ENCODE results near the gene NFYA. TPM values are rescaled to one million over a fixed set of nuclear protein-coding genes. Genes with fewer than 3 reads are reported as not detected.
A peak's percentile ranks its signal among the peaks of the same experiment; 100 is the strongest.

Gene NFYA
- total RNA-seq, 1 donor from 2014 or later: 27.8 TPM

- H3K27me3 Mint-ChIP-seq (ENCODE audit: low read depth, unreplicated experiment): no peaks in the 10 kb centered on the region
- peaks cover 19% of the 10 kb centered on the region for H3K36me3 Mint-ChIP-seq (ENCODE audit: low read depth, unreplicated experiment)
- H3K9ac ChIP-seq (ENCODE audit: low read length): no peak overlapping the region
- H3K4me1 Mint-ChIP-seq (ENCODE audit: low read depth, unreplicated experiment): peaks cover 6% of the 10 kb centered on the region
- peaks cover 3% of the 10 kb centered on the region for H3K79me2 ChIP-seq (ENCODE audit: insufficient read depth, low read length)
- H3K4me2 ChIP-seq (ENCODE audit: low read length): no peak overlapping the region
- no peak overlapping the region for H2AFZ ChIP-seq (ENCODE audit: low read depth, low read length)
- H3K27ac ChIP-seq (ENCODE audit: low read depth, low read length): no peak overlapping the region
- no peak overlapping the region for H3K27ac Mint-ChIP-seq (ENCODE audit: unreplicated experiment)
- no peaks in the 10 kb centered on the region for H3K9me3 Mint-ChIP-seq (ENCODE audit: unreplicated experiment)
- FAIRE-seq (no peak), DNase-seq (ENCODE audit: low read depth) (no peak)
- H4K20me1 ChIP-seq (ENCODE audit: insufficient read depth, low read length): peaks cover 17% of the 10 kb centered on the region
- H3K4me1 ChIP-seq (ENCODE audit: insufficient read depth, low read length): peaks cover 12% of the 10 kb centered on the region
- TF ChIP-seq EZH2 (IDR thresholded peaks at IDR 0.05; ENCODE audit: insufficient read depth, low read length): no peak
- TF ChIP-seq CTCF (IDR thresholded peaks at IDR 0.05; ENCODE audit: insufficient read depth, low read depth, low read length): peak; percentile 29
- H3K4me3 Mint-ChIP-seq (ENCODE audit: unreplicated experiment): no peak overlapping the region
- H3K9me3 ChIP-seq (ENCODE audit: insufficient read depth, low read depth, low read length): no peaks in the 10 kb centered on the region
- H3K36me3 ChIP-seq (ENCODE audit: insufficient read depth, low read length): peaks cover 66% of the 10 kb centered on the region
- no peaks in the 10 kb centered on the region for H3K27me3 ChIP-seq (ENCODE audit: insufficient read depth, low read length)
- H3K4me3 ChIP-seq (ENCODE audit: insufficient read depth, low read depth, low read length): no peak overlapping the region
These were observed 19.8 kb downstream of the NFYA start for GRCh38 chr6:41092421-41093140.

GRCh38 chr6:41093729-41094128 lies 21.0 kb downstream of the NFYA start:
- DNase-seq (ENCODE audit: low read depth): no peak

More at GRCh38 chr6:41093729-41094128, 21.0 kb downstream of the NFYA start:
- Histone ChIP-seq H3K4me1 (ENCODE audit: insufficient read depth, low read length) (peaks cover 23% of the 10 kb centered on the region), H4K20me1 (ENCODE audit: insufficient read depth, low read length) (peaks cover 24% of the 10 kb centered on the region), H3K4me3 (ENCODE audit: insufficient read depth, low read depth, low read length) (no peak overlapping the region), H3K4me2 (ENCODE audit: low read length) (no peak overlapping the region), H2AFZ (ENCODE audit: low read depth, low read length) (no peak overlapping the region), H3K27me3 (ENCODE audit: insufficient read depth, low read length) (no peaks in the 10 kb centered on the region), H3K79me2 (ENCODE audit: insufficient read depth, low read length) (no peaks in the 10 kb centered on the region), H3K36me3 (ENCODE audit: insufficient read depth, low read length) (peaks cover 66% of the 10 kb centered on the region), H3K27ac (ENCODE audit: low read depth, low read length) (no peak overlapping the region), H3K9ac (ENCODE audit: low read length) (no peak overlapping the region), H3K9me3 (ENCODE audit: insufficient read depth, low read depth, low read length) (no peaks in the 10 kb centered on the region)
- H3K36me3 Mint-ChIP-seq (ENCODE audit: low read depth, unreplicated experiment): peaks cover 21% of the 10 kb centered on the region
- H3K9me3 Mint-ChIP-seq (ENCODE audit: unreplicated experiment): no peaks in the 10 kb centered on the region
- TF ChIP-seq CTCF (IDR thresholded peaks at IDR 0.05; ENCODE audit: insufficient read depth, low read depth, low read length) (no peak), EZH2 (IDR thresholded peaks at IDR 0.05; ENCODE audit: insufficient read depth, low read length) (no peak)
- H3K27ac Mint-ChIP-seq (ENCODE audit: unreplicated experiment): peak overlapping the region; percentile 55
- no peak overlapping the region for H3K4me3 Mint-ChIP-seq (ENCODE audit: unreplicated experiment)
- H3K27me3 Mint-ChIP-seq (ENCODE audit: low read depth, unreplicated experiment): no peaks in the 10 kb centered on the region
- no peak for FAIRE-seq
- H3K4me1 Mint-ChIP-seq (ENCODE audit: low read depth, unreplicated experiment): peaks cover 14% of the 10 kb centered on the region

Data from astrocyte (in vitro differentiated cells and primary cell).